ENCODE measurements around the gene IRF2BPL. TPM values are rescaled to one million over a fixed set of nuclear protein-coding genes. Genes with fewer than 3 reads are reported as not detected.

IRF2BPL gene
- total and polyA plus RNA-seq, 2 of the 8 experiments (the other 6 are each of a cell fraction or from before 2014, with no cell fraction given), result 18.8 to 57.0 TPM

- no peak overlapping the region for H2AFZ ChIP-seq (ENCODE audit: low read length)
- H3K14ac ChIP-seq (ENCODE audit: insufficient read length), result no peak overlapping the region
- WGBS, 2 experiments (ENCODE audit: extremely low coverage in 1 of 2, insufficient coverage in 1 of 2, insufficient read length in 1 of 2, insufficient replicate concordance in 2 of 2, low coverage in 1 of 2, low lambda C conversion rate in 2 of 2, missing lambda C conversion rate in 1 of 2), result 34% methylated on average over 12 of the region's 12 CpGs; no CpG with 5 or more reads in 1 of the 2 experiments
- 0 out of 2 replicates have a peak, but pooled peaks cover 2% of the 10 kb centered on the region for H3K79me1 ChIP-seq (ENCODE audit: low read depth, low read length)
- no peak overlapping the region for H3K23ac ChIP-seq (ENCODE audit: insufficient read length)
- peak overlapping the region; percentile 81; the same call in 1 of the 2 replicates for H4K8ac ChIP-seq (ENCODE audit: extremely low read depth, insufficient read depth, low read length)
- no peaks in the 10 kb centered on the region for H4K20me1 ChIP-seq (replicated peaks in 1 of 2; ENCODE audit: control insufficient read depth in 1 of 2, insufficient read depth in 2 of 2, low read length in 2 of 2)
- 0 out of 2 replicates have a peak overlapping the region, but pooled peaks have one; percentile 89 for H2AK5ac ChIP-seq (ENCODE audit: low read depth, low read length)
- peak overlapping the region in 3 of 4 experiments; percentile 28 to 60 (median 51); a peak in 5 of 8 replicates for H3K4me3 ChIP-seq (ENCODE audit: extremely low read depth in 1 of 4, insufficient read depth in 2 of 4, low read depth in 3 of 4, low read length in 4 of 4)
- peak overlapping the region; percentile 91 for H2BK120ac ChIP-seq (replicated peaks; ENCODE audit: low read depth, low read length)
- H2BK15ac ChIP-seq (ENCODE audit: low read length), result no peak overlapping the region
- H3K36me3 ChIP-seq (ENCODE audit: control insufficient read depth in 2 of 4, insufficient read depth in 4 of 4, low read length in 3 of 4), result no peaks in the 10 kb centered on the region
- ChIA-PET POLR2A (ENCODE audit: partially characterized antibody) (interaction anchor here (0.6 to 4.3 kb wide), 9 partner anchors 9 to 289 kb away, joined by 3 to 36 read pairs (median 4); no protein-coding TSS in a partner anchor), CTCF (ENCODE audit: partially characterized antibody) (interaction anchor here (0.8 to 15.7 kb wide), 10 partner anchors 8 to 160 kb away, joined by 3 to 241 read pairs (median 4); no protein-coding TSS in a partner anchor)
- peak overlapping the region; percentile 98 for H3K18ac ChIP-seq (ENCODE audit: extremely low read depth, low read length)
- H3K9ac ChIP-seq (replicated peaks in 1 of 4; ENCODE audit: extremely low read depth in 1 of 4, low read depth in 3 of 4, low read length in 3 of 4), result peak overlapping the region in 3 of 4 experiments; percentile 44 to 70 (median 62); a peak in 5 of 7 replicates
- TF ChIP-seq SP4 (IDR thresholded peaks at IDR 0.05; ENCODE audit: low read length), result peak; percentile 1; the same call in 1 of the 2 replicates
- TF ChIP-seq CHD1 (IDR thresholded peaks at IDR 0.05; ENCODE audit: low read depth, low read length), result no peak
- no peak for TF ChIP-seq RAD21 (IDR thresholded peaks at IDR 0.05 in 1 of 2, conservative IDR thresholded peaks at IDR 0.05 in 1 of 2; ENCODE audit: low read depth in 2 of 2, low read length in 2 of 2)
- TF ChIP-seq NANOG (IDR thresholded peaks at IDR 0.05; ENCODE audit: insufficient read depth, low read depth, low read length, poor library complexity, severe bottlenecking), result no peak
- no peak for TF ChIP-seq CTCF (IDR thresholded peaks at IDR 0.05; ENCODE audit: control extremely low read depth in 1 of 3, insufficient read depth in 1 of 3, low read depth in 1 of 3, low read length in 3 of 3)
- TF ChIP-seq TAF1 (IDR thresholded peaks at IDR 0.05; ENCODE audit: low read depth, low read length), result 0 out of 2 replicates have a peak, but pooled peaks have one; percentile 25
- DNase-seq (ENCODE audit: low read depth in 1 of 2, low spot score in 2 of 2), result no peak
- no peaks in the 10 kb centered on the region for H3K9me3 ChIP-seq (ENCODE audit: insufficient read depth in 2 of 2, low read depth in 1 of 2, low read length in 1 of 2)
- peak overlapping the region; percentile 92 for H3K27ac ChIP-seq (ENCODE audit: low read depth, low read length)
- peaks cover 16 to 38% (median 25%) of the 10 kb centered on the region in 4 experiments for H3K4me1 ChIP-seq (replicated peaks in 1 of 4; ENCODE audit: control insufficient read depth in 3 of 4, insufficient read depth in 4 of 4, low read length in 3 of 4)
- H3K4ac ChIP-seq (replicated peaks; ENCODE audit: insufficient read length, low read depth, low read length), result peak overlapping the region; percentile 92
- peak overlapping the region; percentile 88 to 94 for H3K4me2 ChIP-seq (ENCODE audit: insufficient read depth in 1 of 2, low read depth in 2 of 2, low read length in 2 of 2)
- H4K91ac ChIP-seq (replicated peaks; ENCODE audit: insufficient read length, low read length), result peak overlapping the region; percentile 96
- peaks cover 0 to 4% of the 10 kb centered on the region in 2 experiments; a peak in 1 of 4 replicates for H3K79me2 ChIP-seq (ENCODE audit: control insufficient read depth in 1 of 2, insufficient read depth in 2 of 2, low read length in 2 of 2)
- peak overlapping the region; percentile 48 for H3K56ac ChIP-seq (replicated peaks; ENCODE audit: insufficient read length, low read depth, low read length)
- H3K27me3 ChIP-seq (replicated peaks in 1 of 4; ENCODE audit: control insufficient read depth in 3 of 4, extremely low read depth in 1 of 4, insufficient read depth in 3 of 4, low read length in 3 of 4), result no peaks in the 10 kb centered on the region; a peak in 1 of 7 replicates
- FAIRE-seq, result no peak
- H3K23me2 ChIP-seq (ENCODE audit: low read depth, low read length), result peaks cover 11% of the 10 kb centered on the region
- H4K5ac ChIP-seq (ENCODE audit: insufficient read length, low read depth, low read length), result peak overlapping the region; percentile 78
- H2BK20ac ChIP-seq (ENCODE audit: low read length), result peak overlapping the region; percentile 56; the same call in 1 of the 2 replicates
- H2BK5ac ChIP-seq (ENCODE audit: low read depth, low read length), result peak overlapping the region; percentile 97
- peak overlapping the region; percentile 99 for H2BK12ac ChIP-seq (ENCODE audit: low read depth, low read length)
These were observed 4.0 kb upstream of the IRF2BPL start for GRCh38 chr14:77032491-77032843.
